SK-N-SH treated with all-trans-retinoic acid at 6 μM for 48 hours (cell line): ENCODE data around the gene SLFNL1.

Source experiments
- ARNTL ChIP-seq: fragments of 450-650 bp; formaldehyde crosslinking; IDR thresholded peaks from 2 replicates; pipeline ENCODE4 v1.5.0; 2020; ENCODE audit warnings: low read depth, mild to moderate bottlenecking, moderate library complexity, borderline replicate concordance
- CSRNP3 ChIP-seq: fragments of 250-450 bp; sonication (Bioruptor Pico); IDR thresholded peaks from 2 replicates; pipeline ENCODE4 v1.5.1; 2021; ENCODE audit warnings: mild to moderate bottlenecking, moderate library complexity
- GLIS3 ChIP-seq: fragments of 250-450 bp; sonication (Bioruptor Pico); IDR thresholded peaks from 2 replicates; pipeline ENCODE4 v1.5.0; 2020; ENCODE audit warnings: mild to moderate bottlenecking, moderate library complexity
- PATZ1 ChIP-seq: fragments of 250-450 bp; sonication (Bioruptor Pico); IDR thresholded peaks from 2 replicates; pipeline ENCODE4 v1.8.0; 2020; ENCODE audit warnings: mild to moderate bottlenecking, moderate library complexity, borderline replicate concordance
- RARB ChIP-seq: fragments of 250-450 bp; sonication (Bioruptor Pico); IDR thresholded peaks from 2 replicates; pipeline ENCODE4 v1.8.0; 2021; ENCODE audit warnings: mild to moderate bottlenecking, moderate library complexity
- SNAI2 ChIP-seq: fragments of 250-450 bp; sonication (Bioruptor Pico); IDR thresholded peaks from 2 replicates; pipeline ENCODE4 v1.5.0; 2020; ENCODE audit warnings: mild to moderate bottlenecking, moderate library complexity
- TCF4 ChIP-seq: fragments of 250-450 bp; sonication (Bioruptor Pico); IDR thresholded peaks from 2 replicates; pipeline ENCODE4 v1.8.0; 2021; ENCODE audit warnings: mild to moderate bottlenecking, moderate library complexity, borderline replicate concordance
- TOX ChIP-seq: fragments of 250-450 bp; sonication (Bioruptor Pico); IDR thresholded peaks from 2 replicates; pipeline ENCODE4 v1.8.0; 2021; ENCODE audit warnings: mild to moderate bottlenecking, moderate library complexity, borderline replicate concordance
- TSHZ2 ChIP-seq: fragments of 250-450 bp; sonication (Bioruptor Pico); IDR thresholded peaks from 2 replicates; pipeline ENCODE4 v1.5.0; 2020; ENCODE audit warnings: mild to moderate bottlenecking, moderate library complexity
- ZFP3 ChIP-seq: fragments of 250-450 bp; sonication (Bioruptor Pico); IDR thresholded peaks from 2 replicates; pipeline ENCODE4 v1.5.0; 2020; ENCODE audit warnings: mild to moderate bottlenecking, moderate library complexity
- ZNF565 ChIP-seq: fragments of 450-650 bp; formaldehyde crosslinking; conservative IDR thresholded peaks from 2 replicates; pipeline ENCODE4 v1.5.0; 2020; ENCODE audit warnings: low read depth, mild to moderate bottlenecking, moderate library complexity
- ZNF8 ChIP-seq: fragments of 450-650 bp; formaldehyde crosslinking; IDR thresholded peaks from 2 replicates; pipeline ENCODE4 v1.5.0; 2020; ENCODE audit warnings: mild to moderate bottlenecking, moderate library complexity

- no peak for TF ChIP-seq CSRNP3 (CRISPR knock-in tag)
- TF ChIP-seq ZNF565 (CRISPR knock-in tag): no peak
- TF ChIP-seq RARB (CRISPR knock-in tag): no peak
- TF ChIP-seq TCF4 (CRISPR knock-in tag): no peak
- TF ChIP-seq ZNF8 (CRISPR knock-in tag): no peak
- TF ChIP-seq TOX (CRISPR knock-in tag): no peak
- TF ChIP-seq PATZ1 (CRISPR knock-in tag): no peak
- no peak for TF ChIP-seq SNAI2 (CRISPR knock-in tag)
- no peak for TF ChIP-seq GLIS3 (CRISPR knock-in tag)
- no peak for TF ChIP-seq ARNTL (CRISPR knock-in tag)
- no peak for TF ChIP-seq TSHZ2 (CRISPR knock-in tag)
- TF ChIP-seq ZFP3 (CRISPR knock-in tag): no peak
Observed at GRCh38 chr1:40974945-40975344, 46.6 kb downstream of the SLFNL1 start.
